DND-41 (cell line): ENCODE data around the gene SRD5A1.
A peak's percentile ranks its signal among the peaks of the same experiment; 100 is the strongest.

ENCODE experiments used
- ATAC-seq: fragments of 200-7000 bp; cut with Tn5 transposase; 3 replicates; pipeline ENCODE4 v1.9.1; 2021; ENCODE audit warnings: low read depth; ENCODE audit not compliant: insufficient read depth
- DNase-seq: peaks from one replicate; pipeline ENCODE4 v3.0.0-alpha.2; 2020
- H2AFZ ChIP-seq: 2 replicates; pipeline ENCODE4 v1.6.0; 2012; ENCODE audit warnings: low read depth, low read length
- H3K27ac ChIP-seq: 2 replicates; pipeline ENCODE4 v1.5.1; 2012; ENCODE audit warnings: low read length, inconsistent platforms
- H3K27me3 ChIP-seq: fragments of 200-600 bp; sonication (generic); 2 replicates; pipeline ENCODE4 v1.6.0; 2012; ENCODE audit warnings: low read length, mild to moderate bottlenecking, inconsistent platforms; ENCODE audit not compliant: insufficient read depth, poor library complexity
- H3K36me3 ChIP-seq: 2 replicates; pipeline ENCODE4 v1.5.1; 2012; ENCODE audit warnings: low read length, inconsistent platforms; ENCODE audit not compliant: insufficient read depth
- H3K4me1 ChIP-seq: 2 replicates; pipeline ENCODE4 v1.5.1; 2012; ENCODE audit warnings: mild to moderate bottlenecking, low read length; ENCODE audit not compliant: insufficient read depth
- H3K4me2 ChIP-seq: 2 replicates; pipeline ENCODE4 v1.6.0; 2012; ENCODE audit warnings: mild to moderate bottlenecking, moderate library complexity, low read length, inconsistent platforms; ENCODE audit not compliant: insufficient read depth
- H3K4me3 ChIP-seq, 2 experiments: fragments of 200-600 bp in 1 of 2; shearing (Covaris generic) in 1 of 2; 2 replicates each; pipeline ENCODE4 v1.5.1; 2012 to 2016; ENCODE audit warnings: inconsistent platforms in 2 of 2, low read length in 2 of 2, mild to moderate bottlenecking in 2 of 2, low read depth in 1 of 2, moderate library complexity in 1 of 2
- H3K79me2 ChIP-seq: 2 replicates; pipeline ENCODE4 v1.6.0; 2012; ENCODE audit warnings: low read length, inconsistent platforms; ENCODE audit not compliant: insufficient read depth
- H3K9ac ChIP-seq: 2 replicates; pipeline ENCODE4 v1.6.0; 2012; ENCODE audit warnings: low read depth, mild to moderate bottlenecking, inconsistent platforms, low read length, moderate library complexity
- H3K9me3 ChIP-seq: 2 replicates; pipeline ENCODE4 v1.5.1; 2012; ENCODE audit warnings: low read length, moderate library complexity, mild to moderate bottlenecking, inconsistent platforms; ENCODE audit not compliant: insufficient read depth, severe bottlenecking
- H4K20me1 ChIP-seq: 2 replicates; pipeline ENCODE4 v1.6.0; 2012; ENCODE audit warnings: low read length; ENCODE audit not compliant: insufficient read depth
- EZH2 ChIP-seq: IDR thresholded peaks from 3 replicates; pipeline ENCODE4 v1.6.1; 2012; ENCODE audit warnings: borderline replicate concordance, low read depth, mild to moderate bottlenecking, moderate library complexity, low read length, inconsistent platforms; ENCODE audit not compliant: severe bottlenecking
- TF ChIP-seq, protein P1 (sequence below): IDR thresholded peaks from 2 replicates; pipeline ENCODE4 v1.5.1; 2012; ENCODE audit warnings: borderline replicate concordance, low read length, moderate library complexity, mild to moderate bottlenecking; ENCODE audit not compliant: poor library complexity, severe bottlenecking; ENCODE audit errors: extremely low read depth

SRD5A1 gene

DNA sequence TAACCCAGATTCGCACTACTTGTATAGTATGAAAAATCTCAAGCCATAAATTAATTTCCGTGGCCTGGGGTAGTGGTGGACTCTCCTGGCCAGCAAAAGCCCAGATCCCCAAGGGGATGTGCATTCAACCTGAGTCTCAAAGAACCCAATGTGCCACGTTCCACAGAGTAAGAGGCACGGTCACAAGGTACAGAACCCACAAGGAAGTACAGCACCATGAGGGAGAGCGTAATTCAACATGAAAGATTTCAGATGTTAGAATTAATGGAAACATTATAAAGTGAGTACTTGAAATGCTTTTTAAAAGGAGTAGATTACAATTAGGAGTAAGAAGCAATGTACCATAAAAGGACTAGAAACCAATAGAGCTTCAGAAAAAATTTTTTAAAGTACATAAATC, 23.4 kb downstream of the SRD5A1 start:
- H3K27me3 ChIP-seq = no peaks in the 10 kb centered on the region
- no peaks in the 10 kb centered on the region for H4K20me1 ChIP-seq
- ATAC-seq (no peak), DNase-seq (no peak)
- H3K79me2 ChIP-seq = no peaks in the 10 kb centered on the region
- H3K36me3 ChIP-seq = peaks cover 35% of the 10 kb centered on the region
- H3K9ac ChIP-seq = no peak overlapping the region
- H3K9me3 ChIP-seq = peaks cover 10% of the 10 kb centered on the region
- H2AFZ ChIP-seq = no peak overlapping the region
- H3K27ac ChIP-seq = no peak overlapping the region
- H3K4me1 ChIP-seq = no peaks in the 10 kb centered on the region
- no peak overlapping the region for H3K4me3 ChIP-seq
- H3K4me2 ChIP-seq = no peak overlapping the region
- TF ChIP-seq, protein P1, sequence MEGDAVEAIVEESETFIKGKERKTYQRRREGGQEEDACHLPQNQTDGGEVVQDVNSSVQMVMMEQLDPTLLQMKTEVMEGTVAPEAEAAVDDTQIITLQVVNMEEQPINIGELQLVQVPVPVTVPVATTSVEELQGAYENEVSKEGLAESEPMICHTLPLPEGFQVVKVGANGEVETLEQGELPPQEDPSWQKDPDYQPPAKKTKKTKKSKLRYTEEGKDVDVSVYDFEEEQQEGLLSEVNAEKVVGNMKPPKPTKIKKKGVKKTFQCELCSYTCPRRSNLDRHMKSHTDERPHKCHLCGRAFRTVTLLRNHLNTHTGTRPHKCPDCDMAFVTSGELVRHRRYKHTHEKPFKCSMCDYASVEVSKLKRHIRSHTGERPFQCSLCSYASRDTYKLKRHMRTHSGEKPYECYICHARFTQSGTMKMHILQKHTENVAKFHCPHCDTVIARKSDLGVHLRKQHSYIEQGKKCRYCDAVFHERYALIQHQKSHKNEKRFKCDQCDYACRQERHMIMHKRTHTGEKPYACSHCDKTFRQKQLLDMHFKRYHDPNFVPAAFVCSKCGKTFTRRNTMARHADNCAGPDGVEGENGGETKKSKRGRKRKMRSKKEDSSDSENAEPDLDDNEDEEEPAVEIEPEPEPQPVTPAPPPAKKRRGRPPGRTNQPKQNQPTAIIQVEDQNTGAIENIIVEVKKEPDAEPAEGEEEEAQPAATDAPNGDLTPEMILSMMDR = no peak
- no peak for TF ChIP-seq EZH2

- no peak overlapping the region; the same call in 1 of the 2 replicates for H3K27ac ChIP-seq
- no peak overlapping the region for H3K9ac ChIP-seq
- no peak for TF ChIP-seq EZH2
- TF ChIP-seq, protein P1 = no peak
- ATAC-seq (peak; percentile 70), DNase-seq (peak; percentile 15)
- H3K4me1 ChIP-seq = no peaks in the 10 kb centered on the region
- H3K79me2 ChIP-seq = no peaks in the 10 kb centered on the region
- H3K36me3 ChIP-seq = peaks cover 28% of the 10 kb centered on the region
- H3K4me2 ChIP-seq = no peak overlapping the region
- no peaks in the 10 kb centered on the region for H4K20me1 ChIP-seq
- no peak overlapping the region for H2AFZ ChIP-seq
- H3K27me3 ChIP-seq = no peaks in the 10 kb centered on the region
- H3K4me3 ChIP-seq = no peak overlapping the region
- peaks cover 10% of the 10 kb centered on the region for H3K9me3 ChIP-seq
Observed at GRCh38 chr5:6659941-6660684, 26.9 kb downstream of the SRD5A1 start.

DNA sequence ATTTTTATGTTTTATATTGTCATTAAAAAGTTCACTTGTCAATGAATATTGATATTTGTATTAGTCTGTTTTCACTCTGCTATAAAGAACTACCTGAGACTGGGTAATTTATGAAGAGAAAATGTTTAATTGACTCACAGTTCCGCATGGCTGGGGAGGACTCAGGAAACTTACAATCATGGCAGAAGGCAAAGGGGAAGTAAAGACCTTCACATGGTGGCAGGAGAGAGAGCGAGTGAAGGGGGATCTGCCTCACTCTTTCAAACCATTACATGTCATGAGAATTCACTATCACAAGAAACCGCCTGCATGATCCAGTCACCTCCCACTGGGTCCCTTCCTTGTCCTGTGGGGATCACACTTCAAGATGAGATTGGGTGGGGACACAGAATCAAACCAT, 27.4 kb downstream of the SRD5A1 start:
- no peak overlapping the region for H3K4me2 ChIP-seq
- DNase-seq (no peak), ATAC-seq (no peak)
- no peak overlapping the region for H3K27ac ChIP-seq
- peaks cover 7% of the 10 kb centered on the region for H3K9me3 ChIP-seq
- no peaks in the 10 kb centered on the region for H4K20me1 ChIP-seq
- H3K9ac ChIP-seq = no peak overlapping the region
- no peaks in the 10 kb centered on the region for H3K4me1 ChIP-seq
- TF ChIP-seq EZH2 = no peak
- no peak overlapping the region for H3K4me3 ChIP-seq
- no peaks in the 10 kb centered on the region for H3K79me2 ChIP-seq
- H3K27me3 ChIP-seq = no peaks in the 10 kb centered on the region
- peaks cover 23% of the 10 kb centered on the region for H3K36me3 ChIP-seq
- no peak overlapping the region for H2AFZ ChIP-seq

- H3K4me2 ChIP-seq = no peak overlapping the region
- DNase-seq (no peak), ATAC-seq (no peak)
- H3K36me3 ChIP-seq = peaks cover 12% of the 10 kb centered on the region
- H3K4me3 ChIP-seq = no peak overlapping the region
- no peaks in the 10 kb centered on the region for H3K27me3 ChIP-seq
- no peak overlapping the region for H2AFZ ChIP-seq
- H3K9me3 ChIP-seq = no peaks in the 10 kb centered on the region
- TF ChIP-seq EZH2 = no peak
- TF ChIP-seq, protein P1 = no peak
- no peaks in the 10 kb centered on the region for H4K20me1 ChIP-seq
- H3K79me2 ChIP-seq = no peaks in the 10 kb centered on the region
- H3K4me1 ChIP-seq = no peaks in the 10 kb centered on the region
- no peak overlapping the region for H3K27ac ChIP-seq
- H3K9ac ChIP-seq = no peak overlapping the region
Observed at GRCh38 chr5:6666762-6667161, 33.5 kb downstream of the SRD5A1 start.
